Loucy (cell line): ENCODE results near the gene GBA3.

Source experiments
- H2AFZ ChIP-seq: fragments of 200-600 bp; sonication (generic); 2 replicates; pipeline ENCODE4 v1.6.0; 2016; ENCODE audit warnings: antibody characterized with exemption, mild to moderate bottlenecking, low read length, moderate library complexity
- H3F3A ChIP-seq: fragments of 200-600 bp; 2 replicates; pipeline ENCODE4 v1.6.0; 2016; ENCODE audit warnings: antibody characterized with exemption, low read depth, mild to moderate bottlenecking
- H3K27me3 ChIP-seq: fragments of 200-600 bp; sonication (generic); 2 replicates; pipeline ENCODE4 v1.6.1; 2014; ENCODE audit warnings: low read length, mild to moderate bottlenecking; ENCODE audit not compliant: insufficient read depth, poor library complexity, severe bottlenecking
- H3K36me3 ChIP-seq: fragments of 200-600 bp; sonication (generic); 2 replicates; pipeline ENCODE4 v1.6.1; 2016; ENCODE audit warnings: low read length; ENCODE audit not compliant: insufficient read depth
- H3K4me1 ChIP-seq: fragments of 200-600 bp; sonication (generic); 2 replicates; pipeline ENCODE4 v1.5.1; 2014; ENCODE audit warnings: low read length, mild to moderate bottlenecking; ENCODE audit not compliant: insufficient read depth, poor library complexity, severe bottlenecking
- H3K4me2 ChIP-seq: fragments of 200-600 bp; sonication (generic); 2 replicates; pipeline ENCODE4 v1.6.0; 2014; ENCODE audit warnings: antibody characterized with exemption, low read length, low read depth, mild to moderate bottlenecking; ENCODE audit not compliant: poor library complexity, severe bottlenecking
- H3K4me3 ChIP-seq: fragments of 200-600 bp; sonication (generic); 2 replicates; pipeline ENCODE4 v1.5.1; 2014; ENCODE audit warnings: low read length, mild to moderate bottlenecking, mixed read lengths; ENCODE audit not compliant: poor library complexity, severe bottlenecking
- H3K79me2 ChIP-seq: fragments of 200-600 bp; sonication (generic); 2 replicates; pipeline ENCODE4 v1.6.1; 2014; ENCODE audit warnings: low read length; ENCODE audit not compliant: insufficient read depth
- H3K9ac ChIP-seq: fragments of 200-600 bp; sonication (generic); 2 replicates; pipeline ENCODE4 v1.6.0; 2014; ENCODE audit warnings: mild to moderate bottlenecking, low read depth, low read length, moderate library complexity; ENCODE audit not compliant: poor library complexity, severe bottlenecking
- H3K9me2 ChIP-seq: fragments of 200-600 bp; sonication (generic); replicated peaks from 2 replicates; pipeline ENCODE4 v1.6.1; 2016; ENCODE audit warnings: low read depth, low read length, mixed read lengths
- H3K9me3 ChIP-seq: fragments of 200-600 bp; sonication (generic); 2 replicates; pipeline ENCODE4 v1.6.1; 2014; ENCODE audit warnings: mild to moderate bottlenecking, antibody characterized with exemption, low read length, low read depth; ENCODE audit not compliant: insufficient read depth
- H4K20me1 ChIP-seq: fragments of 200-600 bp; sonication (generic); 2 replicates; pipeline ENCODE4 v1.6.0; 2014; ENCODE audit warnings: antibody characterized with exemption, low read length, mild to moderate bottlenecking; ENCODE audit not compliant: insufficient read depth, poor library complexity, severe bottlenecking
- CTCF ChIP-seq: fragments of 200-600 bp; sonication (generic); conservative IDR thresholded peaks from 2 replicates; pipeline ENCODE4 v1.5.1; 2014; ENCODE audit warnings: mild to moderate bottlenecking, antibody characterized with exemption, low read length
- EZH2phosphoT487 ChIP-seq: fragments of 200-600 bp; IDR thresholded peaks from 2 replicates; pipeline ENCODE4 v1.6.1; 2018; ENCODE audit warnings: antibody characterized with exemption, mild to moderate bottlenecking, moderate library complexity, borderline replicate concordance

Gene GBA3

GRCh38 chr4:22672944-22673343, 19.8 kb upstream of the GBA3 start:
- no peak overlapping the region for H3K9ac ChIP-seq
- TF ChIP-seq CTCF: no peak
- no peak for TF ChIP-seq EZH2phosphoT487

GRCh38 chr4:22674700-22675099, 18.0 kb upstream of the GBA3 start:
- no peak overlapping the region for H3K4me2 ChIP-seq
- H3K4me1 ChIP-seq: peaks cover 22% of the 10 kb centered on the region
- no peak for TF ChIP-seq EZH2phosphoT487
- H3K9me2 ChIP-seq: no peaks in the 10 kb centered on the region
- H4K20me1 ChIP-seq: no peaks in the 10 kb centered on the region
- H3F3A ChIP-seq: no peaks in the 10 kb centered on the region
- H3K79me2 ChIP-seq: no peaks in the 10 kb centered on the region
- H3K9me3 ChIP-seq: no peaks in the 10 kb centered on the region
- H3K27me3 ChIP-seq: no peaks in the 10 kb centered on the region
- no peak overlapping the region for H3K4me3 ChIP-seq
- H3K36me3 ChIP-seq: no peaks in the 10 kb centered on the region
- H2AFZ ChIP-seq: no peak overlapping the region
- no peak overlapping the region for H3K9ac ChIP-seq

More at GRCh38 chr4:22672944-22673343, 19.8 kb upstream of the GBA3 start:
- Histone ChIP-seq H3K9me3 (no peaks in the 10 kb centered on the region), H4K20me1 (no peaks in the 10 kb centered on the region), H3K4me1 (peaks cover 26% of the 10 kb centered on the region), H2AFZ (no peak overlapping the region), H3K79me2 (no peaks in the 10 kb centered on the region), H3F3A (no peaks in the 10 kb centered on the region), H3K36me3 (no peaks in the 10 kb centered on the region), H3K9me2 (no peaks in the 10 kb centered on the region), H3K27me3 (no peaks in the 10 kb centered on the region), H3K4me2 (peak overlapping the region; percentile 3), H3K4me3 (no peak overlapping the region)

- H3F3A ChIP-seq: no peaks in the 10 kb centered on the region
- no peaks in the 10 kb centered on the region for H3K9me2 ChIP-seq
- H3K4me3 ChIP-seq: no peak overlapping the region
- H2AFZ ChIP-seq: no peak overlapping the region
- peaks cover 32% of the 10 kb centered on the region for H3K4me1 ChIP-seq
- H3K79me2 ChIP-seq: no peaks in the 10 kb centered on the region
- no peaks in the 10 kb centered on the region for H3K27me3 ChIP-seq
- no peak overlapping the region for H3K4me2 ChIP-seq
- no peaks in the 10 kb centered on the region for H3K9me3 ChIP-seq
- H3K36me3 ChIP-seq: no peaks in the 10 kb centered on the region
- no peak overlapping the region for H3K9ac ChIP-seq
- H4K20me1 ChIP-seq: no peaks in the 10 kb centered on the region
- no peak for TF ChIP-seq EZH2phosphoT487
- no peak for TF ChIP-seq CTCF
These were observed 16.7 kb upstream of the GBA3 start for GRCh38 chr4:22676063-22676462.

- no peaks in the 10 kb centered on the region for H3K36me3 ChIP-seq
- H4K20me1 ChIP-seq: no peaks in the 10 kb centered on the region
- H3K9me3 ChIP-seq: no peaks in the 10 kb centered on the region
- H2AFZ ChIP-seq: no peak overlapping the region
- H3K9me2 ChIP-seq: no peaks in the 10 kb centered on the region
- no peak overlapping the region for H3K4me3 ChIP-seq
- H3K9ac ChIP-seq: no peak overlapping the region
- peaks cover 21% of the 10 kb centered on the region for H3K4me1 ChIP-seq
- no peak overlapping the region for H3K4me2 ChIP-seq
- H3K27me3 ChIP-seq: no peaks in the 10 kb centered on the region
- no peak for TF ChIP-seq CTCF
- TF ChIP-seq EZH2phosphoT487: no peak
- no peaks in the 10 kb centered on the region for H3K79me2 ChIP-seq
- no peaks in the 10 kb centered on the region for H3F3A ChIP-seq
These were observed 15.0 kb upstream of the GBA3 start for GRCh38 chr4:22677780-22678179.
